ENCODE results near the gene METTL26.

- TF ChIP-seq FOSL2 (IDR thresholded peaks at IDR 0.05) = no peak
- no peak for TF ChIP-seq FOSL2 (CRISPR knock-in tag; IDR thresholded peaks at IDR 0.05)
- no peak for TF ChIP-seq POLR2AphosphoS2 (conservative IDR thresholded peaks at IDR 0.05; ENCODE audit: low read length)
- TF ChIP-seq MAX (IDR thresholded peaks at IDR 0.05) = no peak
- TF ChIP-seq CTCF (IDR thresholded peaks at IDR 0.05) = no peak
- no peak for TF ChIP-seq JUN (IDR thresholded peaks at IDR 0.05)
- no peak for TF ChIP-seq POLR2A (IDR thresholded peaks at IDR 0.05; ENCODE audit: low read length)
- no peak for TF ChIP-seq EP300 (IDR thresholded peaks at IDR 0.05)
- TF ChIP-seq REST (IDR thresholded peaks at IDR 0.05) = no peak
- no peak for TF ChIP-seq USF2 (IDR thresholded peaks at IDR 0.05)
- TF ChIP-seq PHF8 (IDR thresholded peaks at IDR 0.05; ENCODE audit: borderline replicate concordance, low read depth) = no peak
- TF ChIP-seq RAD21 (conservative IDR thresholded peaks at IDR 0.05 in 1 of 2, IDR thresholded peaks at IDR 0.05 in 1 of 2) = no peak
- TF ChIP-seq RFX5 (IDR thresholded peaks at IDR 0.05) = no peak
- no peak for TF ChIP-seq KDM5A (IDR thresholded peaks at IDR 0.05)
- TF ChIP-seq ELK1 (IDR thresholded peaks at IDR 0.05; ENCODE audit: low read depth, low read length) = no peak
Measured at GRCh38 chr16:634996-635395, 1.1 kb downstream of the METTL26 start.

All from A549 (cell line).